ENCODE data around the gene ZNF738.

DNA sequence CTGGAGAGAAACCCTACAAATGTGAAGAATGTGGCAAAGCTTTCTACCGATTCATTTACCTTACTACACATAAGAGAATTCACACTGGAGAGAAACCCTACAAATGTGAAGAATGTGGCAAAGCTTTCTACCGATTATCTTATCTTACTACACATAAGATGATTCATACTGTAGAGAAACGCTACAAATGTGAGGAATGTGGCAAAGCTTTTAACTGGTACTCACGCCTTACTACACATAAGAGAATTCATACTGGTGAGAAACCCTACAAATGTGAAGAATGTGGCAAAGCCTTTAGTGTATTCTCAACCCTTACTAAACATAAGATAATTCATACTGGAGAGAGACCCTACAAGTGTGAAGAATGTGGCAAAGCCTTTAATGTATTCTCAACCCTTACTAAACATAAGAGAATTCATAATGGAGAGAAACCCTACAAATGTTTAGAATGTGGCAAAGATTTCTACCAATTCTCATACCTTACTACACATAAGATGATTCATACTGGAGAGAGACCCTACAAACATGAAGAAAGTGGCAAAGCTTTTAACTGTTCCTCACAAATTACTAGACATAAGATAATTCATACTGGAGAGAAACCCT lies 25.3 kb downstream of the ZNF738 start:
- TF ChIP-seq POLR2A (IDR thresholded peaks at IDR 0.05; ENCODE audit: extremely low read depth, insufficient read length): no peak
- TF ChIP-seq, protein P1, sequence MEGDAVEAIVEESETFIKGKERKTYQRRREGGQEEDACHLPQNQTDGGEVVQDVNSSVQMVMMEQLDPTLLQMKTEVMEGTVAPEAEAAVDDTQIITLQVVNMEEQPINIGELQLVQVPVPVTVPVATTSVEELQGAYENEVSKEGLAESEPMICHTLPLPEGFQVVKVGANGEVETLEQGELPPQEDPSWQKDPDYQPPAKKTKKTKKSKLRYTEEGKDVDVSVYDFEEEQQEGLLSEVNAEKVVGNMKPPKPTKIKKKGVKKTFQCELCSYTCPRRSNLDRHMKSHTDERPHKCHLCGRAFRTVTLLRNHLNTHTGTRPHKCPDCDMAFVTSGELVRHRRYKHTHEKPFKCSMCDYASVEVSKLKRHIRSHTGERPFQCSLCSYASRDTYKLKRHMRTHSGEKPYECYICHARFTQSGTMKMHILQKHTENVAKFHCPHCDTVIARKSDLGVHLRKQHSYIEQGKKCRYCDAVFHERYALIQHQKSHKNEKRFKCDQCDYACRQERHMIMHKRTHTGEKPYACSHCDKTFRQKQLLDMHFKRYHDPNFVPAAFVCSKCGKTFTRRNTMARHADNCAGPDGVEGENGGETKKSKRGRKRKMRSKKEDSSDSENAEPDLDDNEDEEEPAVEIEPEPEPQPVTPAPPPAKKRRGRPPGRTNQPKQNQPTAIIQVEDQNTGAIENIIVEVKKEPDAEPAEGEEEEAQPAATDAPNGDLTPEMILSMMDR (IDR thresholded peaks at IDR 0.05; ENCODE audit: low read depth, low read length): no peak
- TF ChIP-seq, protein P2, sequence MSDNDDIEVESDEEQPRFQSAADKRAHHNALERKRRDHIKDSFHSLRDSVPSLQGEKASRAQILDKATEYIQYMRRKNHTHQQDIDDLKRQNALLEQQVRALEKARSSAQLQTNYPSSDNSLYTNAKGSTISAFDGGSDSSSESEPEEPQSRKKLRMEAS (IDR thresholded peaks at IDR 0.05; ENCODE audit: low read depth, low read length): no peak

Data from NB4 (cell line).